ENCODE results near the gene METAP1. TPM values are rescaled to one million over a fixed set of nuclear protein-coding genes. Genes with fewer than 3 reads are reported as not detected.
"Not testable (repeated sequence)": the region's sequence is repeated elsewhere in the genome, so short reads cannot be mapped to it uniquely, and the experiment has no call there.

METAP1 gene
- polyA plus RNA-seq, 4 donors, result 27.0 to 86.9 (median 32.9) TPM

GRCh38 chr4:99008051-99008450, 12.5 kb downstream of the METAP1 start:
- H3K36me3 ChIP-seq (ENCODE audit: control insufficient read depth in 3 of 3, insufficient read depth in 2 of 3, low read depth in 1 of 3, low read length in 3 of 3), result peaks cover 0 to 4% (median 2%) of the 10 kb centered on the region in 3 donors
- H3K4me3 ChIP-seq (ENCODE audit: low read depth in 1 of 3, low read length in 3 of 3), result no peak overlapping the region
- DNase-seq (no peak), FAIRE-seq (no peak)
- H3K27ac ChIP-seq (ENCODE audit: low read depth in 1 of 3, low read length in 2 of 3), result no peak overlapping the region
- 61 to 75% (median 75%) methylated on average over 2 of the region's 2 CpGs for WGBS, 3 donors
- no peaks in the 10 kb centered on the region for H3K4me1 ChIP-seq (ENCODE audit: control insufficient read depth in 3 of 3, insufficient read depth in 2 of 3, low read depth in 1 of 3, low read length in 2 of 3)
- peaks cover 0 to 13% of the 10 kb centered on the region in 2 donors for H3K9me3 ChIP-seq (ENCODE audit: control insufficient read depth in 2 of 2, insufficient read depth in 1 of 2, low read depth in 1 of 2, low read length in 1 of 2)
- no peaks in the 10 kb centered on the region for H3K27me3 ChIP-seq (ENCODE audit: control insufficient read depth in 3 of 3, insufficient read depth in 3 of 3, low read length in 3 of 3)

DNA sequence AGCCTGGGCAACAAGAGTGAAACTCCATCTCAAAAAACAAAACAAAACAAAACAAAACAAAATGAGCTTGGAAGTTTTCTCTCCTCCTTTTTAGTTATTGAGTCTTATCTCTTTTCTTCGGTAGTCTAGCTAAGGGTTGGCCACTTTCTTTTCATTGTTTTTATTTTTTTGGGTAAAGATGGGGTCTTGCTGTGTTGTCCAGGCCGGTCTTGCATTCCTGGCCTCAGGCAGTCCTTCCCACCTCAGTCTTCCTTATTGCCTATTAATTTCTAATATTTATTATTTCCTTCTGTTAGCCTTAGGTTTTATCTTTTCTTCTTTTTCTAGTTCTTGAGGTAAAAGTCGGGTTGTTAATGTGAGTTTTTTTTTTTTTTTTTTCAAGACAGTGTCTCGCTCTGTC, 16.4 kb downstream of the METAP1 start:
- WGBS, 3 donors, result 79 to 96% (median 90%) methylated on average over 4 of the region's 4 CpGs
- no peaks in the 10 kb centered on the region for H3K4me1 ChIP-seq (ENCODE audit: control insufficient read depth in 3 of 3, insufficient read depth in 2 of 3, low read depth in 1 of 3, low read length in 2 of 3)
- FAIRE-seq (no peak), DNase-seq (no peak)
- no peak overlapping the region for H3K27ac ChIP-seq (ENCODE audit: low read depth in 1 of 3, low read length in 2 of 3)
- peaks cover 0 to 19% of the 10 kb centered on the region in 2 donors for H3K9me3 ChIP-seq (ENCODE audit: control insufficient read depth in 2 of 2, insufficient read depth in 1 of 2, low read depth in 1 of 2, low read length in 1 of 2)
- H3K4me3 ChIP-seq (ENCODE audit: low read depth in 1 of 3, low read length in 3 of 3), result no peak overlapping the region
- H3K27me3 ChIP-seq (ENCODE audit: control insufficient read depth in 3 of 3, insufficient read depth in 3 of 3, low read length in 3 of 3), result no peaks in the 10 kb centered on the region
- peaks cover 0 to 10% (median 4%) of the 10 kb centered on the region in 3 donors for H3K36me3 ChIP-seq (ENCODE audit: control insufficient read depth in 3 of 3, insufficient read depth in 2 of 3, low read depth in 1 of 3, low read length in 3 of 3)

DNA sequence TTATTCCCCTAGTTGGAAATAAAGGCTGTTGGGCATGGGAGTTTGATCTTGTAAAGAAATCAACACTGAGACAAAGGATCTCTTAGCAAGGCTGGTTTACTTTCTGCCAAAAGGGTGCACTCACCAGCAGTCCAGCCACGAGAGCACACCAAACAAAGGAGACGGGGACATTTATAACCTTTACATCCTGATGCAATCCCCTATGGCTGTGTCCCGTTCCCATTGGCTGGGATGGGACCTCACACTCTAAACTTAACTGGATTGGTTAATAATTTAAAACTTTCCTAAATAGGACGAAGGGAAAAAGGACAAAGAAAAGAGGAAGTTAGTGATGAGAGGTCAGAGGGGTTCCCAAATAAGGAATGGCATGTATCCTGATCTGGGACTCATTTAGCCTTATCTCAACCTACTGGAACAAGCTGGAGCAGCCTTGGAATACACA, 17.9 kb downstream of the METAP1 start:
- FAIRE-seq (no peak), DNase-seq (no peak)
- H3K27ac ChIP-seq (ENCODE audit: low read depth in 1 of 3, low read length in 2 of 3), result no peak overlapping the region
- no peak overlapping the region for H3K4me3 ChIP-seq (ENCODE audit: low read depth in 1 of 3, low read length in 3 of 3)
- no peaks in the 10 kb centered on the region for H3K27me3 ChIP-seq (ENCODE audit: control insufficient read depth in 3 of 3, insufficient read depth in 3 of 3, low read length in 3 of 3)
- H3K4me1 ChIP-seq (ENCODE audit: control insufficient read depth in 3 of 3, insufficient read depth in 2 of 3, low read depth in 1 of 3, low read length in 2 of 3), result no peaks in the 10 kb centered on the region
- H3K9me3 ChIP-seq (ENCODE audit: control insufficient read depth in 2 of 2, insufficient read depth in 1 of 2, low read depth in 1 of 2, low read length in 1 of 2), result peaks cover 0 to 19% of the 10 kb centered on the region in 2 donors
- WGBS, 3 donors, result 75 to 86% (median 79%) methylated on average over 4 of the region's 4 CpGs
- H3K36me3 ChIP-seq (ENCODE audit: control insufficient read depth in 3 of 3, insufficient read depth in 2 of 3, low read depth in 1 of 3, low read length in 3 of 3), result peaks cover 0 to 10% (median 4%) of the 10 kb centered on the region in 3 donors

- FAIRE-seq (no peak), DNase-seq (no peak)
- Histone ChIP-seq H3K27ac (ENCODE audit: low read depth in 1 of 3, low read length in 2 of 3) (no peak overlapping the region), H3K9me3 (ENCODE audit: control insufficient read depth in 2 of 2, insufficient read depth in 1 of 2, low read depth in 1 of 2, low read length in 1 of 2) (peaks cover 0 to 19% of the 10 kb centered on the region in 2 donors), H3K4me1 (ENCODE audit: control insufficient read depth in 3 of 3, insufficient read depth in 2 of 3, low read depth in 1 of 3, low read length in 2 of 3) (no peaks in the 10 kb centered on the region), H3K36me3 (ENCODE audit: control insufficient read depth in 3 of 3, insufficient read depth in 2 of 3, low read depth in 1 of 3, low read length in 3 of 3) (peaks cover 0 to 10% (median 4%) of the 10 kb centered on the region in 3 donors), H3K4me3 (ENCODE audit: low read depth in 1 of 3, low read length in 3 of 3) (no peak overlapping the region), H3K27me3 (ENCODE audit: control insufficient read depth in 3 of 3, insufficient read depth in 3 of 3, low read length in 3 of 3) (no peaks in the 10 kb centered on the region)
- WGBS, 3 donors, result 81 to 89% (median 87%) methylated on average over 6 of the region's 6 CpGs
Observed at GRCh38 chr4:99013884-99014523, 18.5 kb downstream of the METAP1 start.

DNA sequence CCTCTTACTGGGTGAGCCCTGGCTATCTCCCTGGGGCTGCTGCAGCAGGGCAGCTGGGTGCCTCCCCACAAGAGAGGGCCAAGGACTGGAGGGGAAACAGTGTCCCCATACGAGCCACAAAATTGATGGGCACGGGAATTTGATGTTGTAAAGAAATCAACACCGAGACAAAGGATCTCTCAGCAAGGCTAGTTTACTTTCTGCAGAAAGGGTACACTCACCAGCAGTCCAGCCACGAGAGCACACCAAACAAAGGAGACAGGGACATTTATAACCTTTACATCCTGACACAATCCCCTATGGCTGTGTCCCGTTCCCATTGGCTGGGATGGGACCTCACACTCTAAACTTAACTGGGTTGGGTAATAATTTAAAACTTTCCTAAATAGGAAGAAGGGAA, 25.9 kb downstream of the METAP1 start:
- Histone ChIP-seq H3K4me1 (ENCODE audit: control insufficient read depth in 3 of 3, insufficient read depth in 2 of 3, low read depth in 1 of 3, low read length in 2 of 3) (peaks cover 0 to 24% (median 5%) of the 10 kb centered on the region in 3 donors), H3K27me3 (ENCODE audit: control insufficient read depth in 3 of 3, insufficient read depth in 3 of 3, low read length in 3 of 3) (no peaks in the 10 kb centered on the region), H3K9me3 (ENCODE audit: control insufficient read depth in 2 of 2, insufficient read depth in 1 of 2, low read depth in 1 of 2, low read length in 1 of 2) (peaks cover 0 to 29% of the 10 kb centered on the region in 2 donors), H3K4me3 (ENCODE audit: low read depth in 1 of 3, low read length in 3 of 3) (no peak overlapping the region), H3K27ac (ENCODE audit: low read depth in 1 of 3, low read length in 2 of 3) (no peak overlapping the region), H3K36me3 (ENCODE audit: control insufficient read depth in 3 of 3, insufficient read depth in 2 of 3, low read depth in 1 of 3, low read length in 3 of 3) (peaks cover 0 to 18% (median 2%) of the 10 kb centered on the region in 3 donors)
- DNase-seq (no peak), FAIRE-seq (no peak)
- WGBS, 3 donors, result 96 to 97% (median 97%) methylated on average over 5 of the region's 5 CpGs

- Histone ChIP-seq H3K9me3 (ENCODE audit: control insufficient read depth in 2 of 2, insufficient read depth in 1 of 2, low read depth in 1 of 2, low read length in 1 of 2) (peaks cover 0 to 29% of the 10 kb centered on the region in 2 donors), H3K27ac (ENCODE audit: low read depth in 1 of 3, low read length in 2 of 3) (no peak overlapping the region), H3K27me3 (ENCODE audit: control insufficient read depth in 3 of 3, insufficient read depth in 3 of 3, low read length in 3 of 3) (no peaks in the 10 kb centered on the region), H3K36me3 (ENCODE audit: control insufficient read depth in 3 of 3, insufficient read depth in 2 of 3, low read depth in 1 of 3, low read length in 3 of 3) (peaks cover 0 to 18% (median 0%) of the 10 kb centered on the region in 3 donors), H3K4me1 (ENCODE audit: control insufficient read depth in 3 of 3, insufficient read depth in 2 of 3, low read depth in 1 of 3, low read length in 2 of 3) (peaks cover 4 to 29% (median 9%) of the 10 kb centered on the region in 3 donors), H3K4me3 (ENCODE audit: low read depth in 1 of 3, low read length in 3 of 3) (no peak overlapping the region)
- 90 to 96% (median 96%) methylated on average over 9 of the region's 9 CpGs for WGBS, 3 donors
- DNase-seq (peak in 1 of 2 donors; percentile 21), FAIRE-seq (no peak)
Observed at GRCh38 chr4:99022566-99022965, 27.0 kb downstream of the METAP1 start.

DNA sequence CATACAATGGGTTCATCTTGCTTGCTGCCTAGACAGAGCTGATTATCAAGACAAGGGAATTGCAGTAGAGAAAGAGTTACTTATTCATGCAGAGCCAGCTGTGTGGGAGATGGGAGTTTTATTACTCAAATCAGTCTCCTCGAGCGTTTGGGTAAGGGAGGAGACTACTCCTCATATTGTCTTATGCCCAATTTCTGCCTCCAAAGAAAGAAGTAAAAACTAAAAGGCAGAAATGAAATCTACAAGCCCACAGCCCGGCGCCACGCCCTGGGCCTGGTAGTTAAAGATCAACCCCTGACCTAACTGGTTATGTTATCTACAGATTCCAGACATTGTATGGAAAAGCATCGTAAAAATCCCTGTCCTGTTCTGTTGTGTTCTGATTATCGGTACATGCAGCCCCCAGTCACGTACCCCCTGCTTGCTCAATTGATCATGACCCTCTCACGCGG, 28.3 kb downstream of the METAP1 start:
- H3K36me3 ChIP-seq (ENCODE audit: control insufficient read depth in 3 of 3, insufficient read depth in 2 of 3, low read depth in 1 of 3, low read length in 3 of 3), result peaks cover 0 to 18% (median 0%) of the 10 kb centered on the region in 3 donors
- H3K27me3 ChIP-seq (ENCODE audit: control insufficient read depth in 3 of 3, insufficient read depth in 3 of 3, low read length in 3 of 3); H3K4me3 ChIP-seq (ENCODE audit: low read depth in 1 of 3, low read length in 3 of 3); FAIRE-seq: not testable (repeated sequence)
- peak; percentile 32 to 54 for DNase-seq
- H3K9me3 ChIP-seq (ENCODE audit: control insufficient read depth in 2 of 2, insufficient read depth in 1 of 2, low read depth in 1 of 2, low read length in 1 of 2), result peaks cover 0 to 29% of the 10 kb centered on the region in 2 donors
- H3K4me1 ChIP-seq (ENCODE audit: control insufficient read depth in 3 of 3, insufficient read depth in 2 of 3, low read depth in 1 of 3, low read length in 2 of 3), result peaks cover 6 to 32% (median 9%) of the 10 kb centered on the region in 3 donors
- H3K27ac ChIP-seq (ENCODE audit: low read depth in 1 of 3, low read length in 2 of 3), result peak overlapping the region in 1 of 3 donors; percentile 67
- 15 to 62% (median 38%) methylated on average over 10 of the region's 10 CpGs for WGBS, 3 donors

DNA sequence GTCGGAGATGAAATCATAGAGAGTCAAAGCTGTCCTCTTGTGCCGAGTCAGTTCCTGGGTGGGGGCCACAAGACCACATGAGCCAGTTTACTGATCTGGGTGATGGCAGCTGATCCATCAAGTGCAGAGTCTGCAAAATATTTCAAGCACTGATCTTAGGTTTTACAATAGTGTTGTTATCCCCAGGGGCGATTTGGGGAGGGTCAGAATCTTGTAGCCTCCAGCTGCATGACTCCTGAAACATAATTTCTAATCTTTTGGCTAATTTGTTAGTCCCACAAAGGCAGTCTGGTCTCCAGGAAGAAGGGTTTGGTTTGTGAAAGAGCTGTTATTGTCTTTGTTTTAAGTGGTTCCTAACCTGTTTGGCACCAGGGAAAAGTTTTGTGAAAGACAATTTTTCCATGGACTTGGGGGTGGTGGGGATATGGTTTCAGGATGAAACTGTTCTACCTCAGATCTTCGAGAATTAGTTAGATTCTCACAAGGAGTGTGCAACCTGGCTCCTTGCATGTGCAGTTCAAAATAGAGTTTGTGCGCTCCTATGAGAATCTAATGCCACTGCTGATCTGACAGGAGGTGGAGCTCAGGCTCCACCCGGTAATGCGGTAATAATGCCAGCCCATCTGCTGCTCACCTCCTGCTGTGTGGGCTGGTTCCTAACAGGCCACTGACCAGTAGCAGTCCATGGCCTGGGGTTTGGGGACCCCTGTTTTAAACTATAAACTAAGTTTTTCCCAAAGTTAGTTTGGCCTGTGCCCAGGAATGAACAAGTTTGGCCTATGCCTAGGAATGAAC, 29.2 kb downstream of the METAP1 start:
- H3K9me3 ChIP-seq (ENCODE audit: control insufficient read depth in 2 of 2, insufficient read depth in 1 of 2, low read depth in 1 of 2, low read length in 1 of 2), result peaks cover 0 to 29% of the 10 kb centered on the region in 2 donors
- FAIRE-seq (no peak), DNase-seq (peak; percentile 54 to 55)
- no peaks in the 10 kb centered on the region for H3K27me3 ChIP-seq (ENCODE audit: control insufficient read depth in 3 of 3, insufficient read depth in 3 of 3, low read length in 3 of 3)
- 37 to 62% (median 46%) methylated on average over 7 of the region's 7 CpGs for WGBS, 3 donors
- H3K4me3 ChIP-seq (ENCODE audit: low read depth in 1 of 3, low read length in 3 of 3), result no peak overlapping the region
- peaks cover 6 to 32% (median 9%) of the 10 kb centered on the region in 3 donors for H3K4me1 ChIP-seq (ENCODE audit: control insufficient read depth in 3 of 3, insufficient read depth in 2 of 3, low read depth in 1 of 3, low read length in 2 of 3)
- peaks cover 0 to 18% (median 0%) of the 10 kb centered on the region in 3 donors for H3K36me3 ChIP-seq (ENCODE audit: control insufficient read depth in 3 of 3, insufficient read depth in 2 of 3, low read depth in 1 of 3, low read length in 3 of 3)
- peak overlapping the region in 1 of 3 donors; percentile 55 for H3K27ac ChIP-seq (ENCODE audit: low read depth in 1 of 3, low read length in 2 of 3)

Measured in small intestine (tissue), 7 donors.